IMR-90 (cell line): ENCODE measurements around the gene RALGAPB. TPM values are rescaled to one million over a fixed set of nuclear protein-coding genes. Genes with fewer than 3 reads are reported as not detected.
A peak's percentile ranks its signal among the peaks of the same experiment; 100 is the strongest.

Experiments used
- ATAC-seq: fragments of 200-7000 bp; cut with Tn5 transposase; 2 replicates; pipeline ENCODE4 v1.9.1; 2020; ENCODE audit warnings: low read depth, mild to moderate bottlenecking, moderate library complexity
- BruUV-seq: library from RNA; stranded (reverse); fragments of 400-500 nt; replicated peaks from 2 replicates; lab custom pipeline; 2021; lab: Mats Ljungman, UMichigan
- CTCF ChIA-PET: fragments of 300-600 bp; formaldehyde crosslinking; extraction: SDS; loops from one replicate; lab custom pipeline; 2021; ENCODE audit warnings: antibody characterized with exemption; lab: Yijun Ruan, JAX
- POLR2A ChIA-PET: fragments of 300-600 bp; sonication (Branson Sonifier 250); formaldehyde crosslinking; loops from one replicate; lab custom pipeline; 2022; ENCODE audit warnings: antibody characterized with exemption; ENCODE audit not compliant: unreplicated experiment; lab: Charles Lee
- DNase-seq: peaks from one replicate; pipeline ENCODE4 v3.0.0; 2013
- H2AFZ ChIP-seq: replicated peaks from 2 replicates; pipeline ENCODE3; 2013; ENCODE audit warnings: low read length, mild to moderate bottlenecking; ENCODE audit not compliant: poor library complexity
- H2AK5ac ChIP-seq: 2 replicates; pipeline ENCODE4 v1.6.1; 2013; ENCODE audit warnings: low read depth, low read length, inconsistent platforms
- H2AK9ac ChIP-seq: replicated peaks from 2 replicates; pipeline ENCODE3; 2013; ENCODE audit warnings: mild to moderate bottlenecking, low read depth, low read length, moderate library complexity; ENCODE audit not compliant: poor library complexity
- H2BK120ac ChIP-seq: 2 replicates; pipeline ENCODE4 v1.6.1; 2013; ENCODE audit warnings: low read depth, low read length, inconsistent platforms
- H2BK15ac ChIP-seq: 3 replicates; pipeline ENCODE4 v1.6.1; 2013; ENCODE audit warnings: low read depth, low read length, inconsistent platforms
- H2BK20ac ChIP-seq: 2 replicates; pipeline ENCODE4 v1.6.1; 2013; ENCODE audit warnings: low read depth, mild to moderate bottlenecking, inconsistent platforms, low read length, moderate library complexity
- H2BK5ac ChIP-seq: 2 replicates; pipeline ENCODE4 v1.6.1; 2013; ENCODE audit warnings: mild to moderate bottlenecking, low read depth, low read length, inconsistent platforms; ENCODE audit not compliant: poor library complexity, severe bottlenecking
- H3K14ac ChIP-seq: replicated peaks from 2 replicates; pipeline ENCODE4 v1.6.1; 2013; ENCODE audit warnings: low read depth, low read length, inconsistent platforms
- H3K18ac ChIP-seq: 2 replicates; pipeline ENCODE4 v1.6.1; 2013; ENCODE audit warnings: low read depth, low read length, control low read depth
- H3K23ac ChIP-seq: 2 replicates; pipeline ENCODE4 v1.6.1; 2013; ENCODE audit warnings: low read depth, low read length, inconsistent platforms
- H3K27ac ChIP-seq: 2 replicates; pipeline ENCODE4 v1.5.1; 2013; ENCODE audit warnings: mild to moderate bottlenecking, control low read depth, low read length; ENCODE audit not compliant: insufficient read depth
- H3K27me3 ChIP-seq: 2 replicates; pipeline ENCODE4 v1.6.1; 2013; ENCODE audit warnings: low read length; ENCODE audit not compliant: control insufficient read depth, insufficient read depth
- H3K36me3 ChIP-seq: 2 replicates; pipeline ENCODE4 v1.6.1; 2013; ENCODE audit warnings: low read length, mixed read lengths; ENCODE audit not compliant: control insufficient read depth, insufficient read depth
- H3K4ac ChIP-seq: 2 replicates; pipeline ENCODE4 v1.6.1; 2013; ENCODE audit warnings: low read depth, low read length, inconsistent platforms
- H3K4me1 ChIP-seq: 2 replicates; pipeline ENCODE4 v1.6.1; 2013; ENCODE audit warnings: low read length, mixed read lengths; ENCODE audit not compliant: control insufficient read depth, insufficient read depth
- H3K4me2 ChIP-seq: 2 replicates; pipeline ENCODE4 v1.6.1; 2013; ENCODE audit warnings: low read depth, mild to moderate bottlenecking, control low read depth, low read length, moderate library complexity
- H3K4me3 ChIP-seq: 2 replicates; pipeline ENCODE4 v1.5.1; 2013; ENCODE audit warnings: low read depth, mild to moderate bottlenecking, control low read depth, low read length, moderate library complexity; ENCODE audit not compliant: insufficient read depth
- H3K56ac ChIP-seq: 2 replicates; pipeline ENCODE4 v1.6.1; 2013; ENCODE audit warnings: low read length, inconsistent platforms; ENCODE audit not compliant: insufficient read depth; ENCODE audit errors: extremely low read depth
- H3K79me1 ChIP-seq, 2 experiments: 2 replicates each; pipeline ENCODE4 v1.6.1; 2013; ENCODE audit warnings: low read length in 2 of 2, inconsistent platforms in 1 of 2, low read depth in 1 of 2
- H3K9ac ChIP-seq: 2 replicates; pipeline ENCODE4 v1.6.1; 2013; ENCODE audit warnings: low read depth, low read length, control low read depth
- H3K9me1 ChIP-seq: 2 replicates; pipeline ENCODE4 v1.6.1; 2013; ENCODE audit warnings: low read length, inconsistent platforms; ENCODE audit not compliant: insufficient read depth
- H3K9me3 ChIP-seq: 2 replicates; pipeline ENCODE4 v1.6.1; 2013; ENCODE audit warnings: low read length; ENCODE audit not compliant: control insufficient read depth, insufficient read depth
- H4K20me1 ChIP-seq: 2 replicates; pipeline ENCODE4 v1.6.1; 2013; ENCODE audit warnings: low read length, inconsistent platforms; ENCODE audit not compliant: insufficient read depth
- H4K5ac ChIP-seq: 2 replicates; pipeline ENCODE4 v1.6.1; 2013; ENCODE audit warnings: mild to moderate bottlenecking, low read depth, low read length, control low read depth
- H4K8ac ChIP-seq, 2 experiments: 2 replicates each; pipeline ENCODE4 v1.6.1; 2013; ENCODE audit warnings: low read depth in 2 of 2, low read length in 2 of 2, control low read depth in 1 of 2, inconsistent platforms in 1 of 2
- H4K91ac ChIP-seq: 2 replicates; pipeline ENCODE4 v1.6.1; 2013; ENCODE audit warnings: low read depth, low read length, inconsistent platforms; ENCODE audit not compliant: insufficient read depth
- BHLHE40 ChIP-seq: fragments of 150-350 bp; IDR thresholded peaks from 2 replicates; pipeline ENCODE4 v1.6.1; 2016; ENCODE audit warnings: mild to moderate bottlenecking, low read depth, low read length
- CHD1 ChIP-seq: IDR thresholded peaks from 2 replicates; pipeline ENCODE4 v1.6.1; 2012; ENCODE audit warnings: low read depth, low read length, improper control_type of control experiment
- CTCF ChIP-seq: conservative IDR thresholded peaks from 2 replicates; pipeline ENCODE4 v1.5.1; 2012; ENCODE audit warnings: mild to moderate bottlenecking, low read depth, low read length, improper control_type of control experiment
- ELK1 ChIP-seq: fragments of 150-350 bp; IDR thresholded peaks from 2 replicates; pipeline ENCODE4 v1.6.1; 2016; ENCODE audit warnings: low read depth, mild to moderate bottlenecking, low read length, moderate library complexity, borderline replicate concordance
- FOS ChIP-seq: fragments of 150-350 bp; IDR thresholded peaks from 2 replicates; pipeline ENCODE4 v1.6.1; 2016; ENCODE audit warnings: low read depth, low read length
- MAFK ChIP-seq: IDR thresholded peaks from 2 replicates; pipeline ENCODE4 v1.6.1; 2012; ENCODE audit warnings: low read depth, low read length, improper control_type of control experiment
- MAZ ChIP-seq: IDR thresholded peaks from 2 replicates; pipeline ENCODE4 v1.6.1; 2012; ENCODE audit warnings: low read depth, mild to moderate bottlenecking, low read length, improper control_type of control experiment, moderate library complexity, borderline replicate concordance
- MXI1 ChIP-seq: IDR thresholded peaks from 2 replicates; pipeline ENCODE4 v1.6.1; 2012; ENCODE audit warnings: low read depth, mild to moderate bottlenecking, low read length, moderate library complexity, borderline replicate concordance
- NFE2L2 ChIP-seq: fragments of 150-350 bp; IDR thresholded peaks from 2 replicates; pipeline ENCODE4 v1.6.1; 2016; ENCODE audit warnings: low read depth, mild to moderate bottlenecking, low read length
- POLR2A ChIP-seq: IDR thresholded peaks from 2 replicates; pipeline ENCODE4 v1.6.1; 2012; ENCODE audit warnings: mild to moderate bottlenecking, low read depth, low read length
- RAD21 ChIP-seq: IDR thresholded peaks from 2 replicates; pipeline ENCODE4 v1.6.1; 2012; ENCODE audit warnings: low read length, improper control_type of control experiment
- RCOR1 ChIP-seq: IDR thresholded peaks from 2 replicates; pipeline ENCODE4 v1.6.1; 2012; ENCODE audit warnings: mild to moderate bottlenecking, low read length, improper control_type of control experiment; ENCODE audit not compliant: insufficient replicate concordance
- RFX5 ChIP-seq: IDR thresholded peaks from 2 replicates; pipeline ENCODE4 v1.8.0; 2012; ENCODE audit warnings: low read depth, mild to moderate bottlenecking, low read length, moderate library complexity
- SMC3 ChIP-seq: fragments of 150-350 bp; IDR thresholded peaks from 2 replicates; pipeline ENCODE4 v1.6.1; 2016; ENCODE audit warnings: low read depth, mild to moderate bottlenecking, antibody characterized with exemption, low read length, moderate library complexity
- USF2 ChIP-seq: fragments of 150-350 bp; IDR thresholded peaks from 2 replicates; pipeline ENCODE4 v1.6.1; 2017; ENCODE audit warnings: mild to moderate bottlenecking, antibody characterized with exemption, low read length, low read depth
- WGBS, 2 experiments: methylation state at CpG; one replicate each; pipeline versions ENCODE4 v1.1.5 to v1.1.7; 2013; ENCODE audit warnings: missing lambda C conversion rate in 2 of 2; ENCODE audit not compliant: insufficient read length in 1 of 2; ENCODE audit errors: extremely low coverage in 2 of 2; 5-methylcytosine and 5-hydroxymethylcytosine counted together
- dilution Hi-C: fragments of 300-500 bp; cut with HindIII; formaldehyde crosslinking; loops from one replicate; pipeline ENCODE4 v1.14.3; 2018; ENCODE audit warnings: low sequenced_read_pairs; ENCODE audit not compliant: unreplicated experiment
- in situ Hi-C: fragments of 300-500 bp; cut with MboI; formaldehyde crosslinking; loops from 3 replicates; pipeline ENCODE4 v1.14.3; 2019; ENCODE audit warnings: low sequenced_read_pairs, inconsistent platforms, mixed read lengths
- intact Hi-C: fragments of 100-400 bp; cut with micrococcal nuclease; formaldehyde crosslinking; loops from 2 replicates; pipeline ENCODE4 v1.10.0; 2022
- polyA plus RNA-seq, 3 experiments: library from polyadenylated mRNA; depleted of rRNA; stranded (reverse); fragments of >200 nt; gene quantifications; 2 replicates each; pipeline ENCODE4 v1.2.3, GENCODE V29; 2012; ENCODE audit warnings: low replicate concordance in 1 of 3
- total RNA-seq: library from RNA; depleted of rRNA; stranded (reverse); fragments of >200 nt; gene quantifications from 2 replicates; pipeline ENCODE4 v1.2.3, GENCODE V29; 2012

RALGAPB gene
- total and polyA plus RNA-seq, 2 of the 4 experiments (the other 2 are of a cell fraction): 12.7 to 30.3 TPM

- DNase-seq (peak; percentile 55), ATAC-seq (peak; percentile 80)
- intact Hi-C loops (no loop called here), dilution Hi-C loops (no loop called here), in situ Hi-C loops (no loop called here)
- Histone ChIP-seq H2AFZ (no peak overlapping the region), H4K91ac (no peak overlapping the region), H3K9me1 (peaks cover 10% of the 10 kb centered on the region), H3K9ac (no peak overlapping the region), H2BK15ac (no peak overlapping the region), H3K36me3 (peaks cover 27% of the 10 kb centered on the region), H3K14ac (no peak overlapping the region), H3K4me3 (no peak overlapping the region), H3K56ac (no peak overlapping the region), H2BK20ac (no peak overlapping the region), H4K5ac (no peak overlapping the region), H3K4ac (no peak overlapping the region), H2BK5ac (no peak overlapping the region), H3K79me1 (peaks cover 23 to 43% of the 10 kb centered on the region in 2 experiments; a peak in 3 of 4 replicates), H3K4me1 (0 out of 2 replicates have a peak, but pooled peaks cover 2% of the 10 kb centered on the region), H2AK5ac (no peak overlapping the region), H3K4me2 (no peak overlapping the region), H3K27ac (no peak overlapping the region), H4K20me1 (peaks cover 4% of the 10 kb centered on the region; the same call in 1 of the 2 replicates), H2AK9ac (no peak overlapping the region), H3K9me3 (no peaks in the 10 kb centered on the region), H3K18ac (no peak overlapping the region), H2BK120ac (no peak overlapping the region), H3K23ac (no peak overlapping the region), H4K8ac (no peak overlapping the region), H3K27me3 (no peaks in the 10 kb centered on the region)
- CTCF ChIA-PET: interaction anchor here (0.7 to 1.3 kb wide), 2 partner anchors 14 to 25 kb away, joined by 3 read pairs; partner anchors contain the start of gene RALGAPB
- BruUV-seq: no TSS peak
- POLR2A ChIA-PET: interaction anchor here (0.6 kb wide), 1 partner anchor 267 kb away, joined by 6 read pairs; no protein-coding TSS in a partner anchor
- no CpG with 5 or more reads among the region's 8 CpGs for WGBS, 2 experiments
- no peak for TF ChIP-seq MXI1
- no peak for TF ChIP-seq SMC3
- no peak for TF ChIP-seq CHD1
- no peak for TF ChIP-seq USF2
- no peak for TF ChIP-seq MAZ
- no peak for TF ChIP-seq NFE2L2
- TF ChIP-seq RCOR1: no peak
- no peak for TF ChIP-seq FOS
- TF ChIP-seq ELK1: no peak
- TF ChIP-seq MAFK: no peak
- TF ChIP-seq RAD21: no peak
- TF ChIP-seq CTCF: no peak
- TF ChIP-seq RFX5: no peak
- no peak for TF ChIP-seq BHLHE40
- no peak for TF ChIP-seq POLR2A
Measured at GRCh38 chr20:38497246-38497935, 24.7 kb downstream of the RALGAPB start.
